NCI-H345 (cell line): ENCODE measurements around the gene BATF2.
"Not testable (repeated sequence)": the region's sequence is repeated elsewhere in the genome, so short reads cannot be mapped to it uniquely, and the experiment has no call there.

Source experiments
- DNase-seq: peaks from one replicate; lab custom pipeline; 2025; lab: John Stamatoyannopoulos, UW

Gene BATF2, protein sequence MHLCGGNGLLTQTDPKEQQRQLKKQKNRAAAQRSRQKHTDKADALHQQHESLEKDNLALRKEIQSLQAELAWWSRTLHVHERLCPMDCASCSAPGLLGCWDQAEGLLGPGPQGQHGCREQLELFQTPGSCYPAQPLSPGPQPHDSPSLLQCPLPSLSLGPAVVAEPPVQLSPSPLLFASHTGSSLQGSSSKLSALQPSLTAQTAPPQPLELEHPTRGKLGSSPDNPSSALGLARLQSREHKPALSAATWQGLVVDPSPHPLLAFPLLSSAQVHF

GRCh38 chr11:64996710-64997380, at the start of gene BATF2:
Gene BATF2, minus strand, starts transcription at chr11:64996971. Its CDS starts 57 bp downstream, at chr11:64996914.
- no peak for DNase-seq

- no peak for DNase-seq
These were observed 49.0 kb upstream of the BATF2 start for GRCh38 chr11:65045728-65046127.

DNA sequence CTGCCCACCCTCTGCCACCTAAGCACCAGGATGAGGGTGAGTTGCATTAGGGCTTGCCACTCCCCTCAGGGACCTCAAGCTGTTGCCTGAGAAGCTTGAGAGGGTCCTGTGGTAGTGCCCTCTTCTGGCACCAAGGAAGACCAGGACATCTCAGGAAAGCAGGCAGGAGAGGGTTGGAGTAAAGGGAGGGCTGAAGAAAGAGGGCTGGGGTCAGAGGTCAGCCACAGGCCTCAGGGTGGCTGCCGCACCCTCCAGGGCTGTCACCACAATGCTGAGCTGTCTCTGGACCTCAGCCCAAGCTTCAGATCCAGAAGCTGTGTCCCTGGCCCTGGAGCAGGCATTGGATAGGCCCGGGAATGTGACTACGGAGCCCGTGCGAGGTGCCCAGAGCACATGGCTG, 48.3 kb upstream of the BATF2 start:
- no peak for DNase-seq

GRCh38 chr11:65043881-65044501, 47.2 kb upstream of the BATF2 start:
- DNase-seq = no peak

GRCh38 chr11:65042891-65043290, 46.1 kb upstream of the BATF2 start:
- DNase-seq = no peak

DNA sequence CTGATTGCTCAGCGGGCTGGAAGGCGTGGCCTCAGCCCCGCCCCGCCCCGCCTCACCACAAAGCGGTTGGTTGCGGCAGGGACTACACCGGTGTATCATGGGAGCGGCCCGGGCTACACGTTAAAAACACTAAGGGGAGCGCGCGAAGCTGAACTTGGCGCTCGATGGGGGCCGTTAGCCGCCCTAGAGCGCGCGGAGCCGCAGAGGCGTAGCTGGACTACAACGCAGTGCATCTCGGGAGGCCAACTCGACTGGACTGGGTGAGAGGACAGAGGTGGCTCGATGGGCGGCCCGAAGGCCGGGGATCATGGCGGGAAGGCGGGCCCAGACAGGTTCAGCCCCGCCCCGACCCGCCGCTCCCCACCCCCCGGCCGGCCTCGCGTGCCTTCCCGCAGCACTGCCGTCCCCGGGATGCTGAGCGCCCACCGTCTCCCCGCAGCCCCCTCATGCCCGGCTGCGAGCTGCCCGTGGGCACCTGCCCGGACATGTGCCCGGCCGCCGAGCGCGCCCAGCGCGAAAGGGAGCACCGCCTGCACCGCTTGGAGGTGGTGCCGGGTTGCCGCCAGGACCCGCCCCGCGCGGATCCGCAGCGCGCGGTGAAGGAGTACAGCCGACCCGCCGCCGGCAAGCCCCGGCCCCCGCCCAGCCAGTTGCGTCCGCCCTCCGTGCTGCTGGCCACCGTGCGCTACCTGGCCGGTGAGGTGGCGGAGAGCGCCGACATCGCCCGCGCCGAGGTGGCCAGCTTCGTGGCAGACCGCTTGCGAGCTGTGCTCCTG, 44.3 kb upstream of the BATF2 start, which contains the start of gene SAC3D1:
TSS of gene SAC3D1 (plus strand) at position 364 of the 776 bp plus-strand sequence. CDS start at position 447, 83 bp downstream.
- peak; percentile 97 for DNase-seq

- DNase-seq = no peak
These were observed 43.7 kb upstream of the BATF2 start for GRCh38 chr11:65040520-65040846.

DNA sequence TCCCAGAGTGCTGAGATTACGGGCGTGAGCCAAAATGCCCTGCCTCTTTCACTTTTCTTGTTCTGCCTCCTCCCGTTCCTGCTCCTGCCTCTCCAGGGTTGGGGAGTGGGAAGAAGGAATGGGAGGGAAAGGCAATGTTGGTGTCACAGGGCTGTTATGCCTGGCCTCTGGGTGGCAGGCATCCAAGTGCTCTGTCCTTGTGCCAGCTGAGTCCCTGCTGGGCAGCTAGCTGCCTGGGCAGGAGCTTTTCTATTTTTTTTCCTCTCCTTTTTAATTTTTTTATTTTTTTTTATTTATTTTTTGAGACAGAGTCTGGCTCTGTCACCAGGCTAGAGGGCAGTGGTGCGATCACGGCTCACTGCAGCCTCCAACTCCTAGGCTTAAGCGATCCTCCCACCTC, 40.2 kb upstream of the BATF2 start:
- DNase-seq = no peak

DNA sequence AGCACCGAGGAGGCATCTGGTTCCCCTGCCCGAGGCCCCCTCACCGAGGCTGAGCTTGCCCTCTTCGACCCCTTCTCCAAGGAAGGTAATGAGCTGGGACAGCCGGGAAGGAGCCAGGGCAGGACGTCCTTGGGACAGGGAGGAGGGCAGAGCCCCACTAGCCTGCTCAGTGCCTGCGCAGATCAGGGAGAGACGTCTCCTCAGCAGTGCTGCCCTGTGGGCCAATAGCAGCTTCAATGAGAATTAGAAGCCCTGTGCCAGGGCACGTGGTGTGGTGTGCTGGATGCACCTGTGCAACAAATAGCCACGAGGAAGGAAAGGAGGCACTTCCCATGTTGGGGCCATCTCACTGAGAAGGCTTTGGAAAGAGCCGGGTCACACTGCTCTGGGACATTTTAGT, 38.8 kb upstream of the BATF2 start:
- no peak for DNase-seq

GRCh38 chr11:65034423-65034822, 37.7 kb upstream of the BATF2 start:
- no peak for DNase-seq

DNA sequence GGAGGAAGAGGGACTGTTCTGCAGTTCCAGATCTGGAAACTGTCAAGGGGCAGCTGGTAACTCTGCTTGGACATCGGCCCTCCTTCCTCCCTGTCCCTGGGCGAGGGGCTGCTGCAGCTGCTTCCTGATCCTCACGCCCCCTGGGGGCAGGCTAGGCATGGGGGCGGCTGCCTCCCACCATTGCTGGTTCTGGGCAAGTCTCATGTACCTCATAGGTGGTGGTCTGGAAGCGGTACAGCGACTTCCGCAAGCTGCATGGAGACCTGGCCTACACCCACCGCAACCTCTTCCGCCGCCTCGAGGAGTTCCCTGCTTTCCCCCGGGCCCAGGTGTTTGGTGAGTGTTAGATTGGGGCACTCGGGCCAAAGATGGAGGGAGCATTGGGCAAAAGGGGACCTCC, 35.4 kb upstream of the BATF2 start:
- DNase-seq = no peak

GRCh38 chr11:65027213-65028067, 30.7 kb upstream of the BATF2 start, which contains the start of gene SNX15:
Gene SNX15, plus strand, starts transcription at chr11:65027439. Its CDS starts 99 bp downstream, at chr11:65027538.
- DNase-seq = peak; percentile 96

DNA sequence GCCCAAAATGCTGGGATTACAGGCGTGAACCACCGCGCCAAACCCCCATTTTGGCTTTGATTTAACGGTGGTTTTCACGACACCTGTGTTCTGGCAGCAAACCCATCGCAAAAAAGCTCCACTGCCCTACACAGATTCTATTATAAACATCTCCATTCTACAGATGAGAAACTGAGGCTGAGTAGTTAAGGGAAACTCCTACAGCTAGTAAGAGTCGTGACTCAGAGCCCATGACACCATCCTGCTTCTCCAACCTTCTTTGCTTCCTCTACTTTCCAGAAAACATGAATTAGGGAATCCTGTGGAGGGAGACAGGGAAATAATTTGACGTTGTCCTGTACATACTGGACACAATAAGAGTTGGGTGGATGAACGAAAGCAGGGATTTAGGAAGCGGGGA, 30.0 kb upstream of the BATF2 start:
- DNase-seq = no peak

DNA sequence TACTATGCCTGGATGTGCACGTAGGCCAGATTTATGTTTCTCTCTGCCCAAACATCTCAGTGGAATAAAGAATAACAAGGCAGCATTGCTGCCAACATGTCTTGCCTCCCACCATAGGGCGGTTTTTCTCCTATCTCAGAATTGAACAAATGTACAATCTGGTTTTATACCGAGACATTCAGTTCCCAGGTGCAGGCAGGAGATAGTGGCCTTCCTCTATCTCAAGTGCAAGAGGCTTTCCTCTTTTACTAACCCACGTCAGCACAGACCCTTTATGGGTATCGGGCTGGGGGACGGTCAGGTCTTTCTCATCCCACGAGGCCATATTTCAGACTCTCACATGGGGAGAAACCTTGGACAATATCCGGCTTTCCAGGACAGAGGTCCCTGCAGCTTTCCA, 26.7 kb upstream of the BATF2 start:
- DNase-seq = not testable (repeated sequence)

DNA sequence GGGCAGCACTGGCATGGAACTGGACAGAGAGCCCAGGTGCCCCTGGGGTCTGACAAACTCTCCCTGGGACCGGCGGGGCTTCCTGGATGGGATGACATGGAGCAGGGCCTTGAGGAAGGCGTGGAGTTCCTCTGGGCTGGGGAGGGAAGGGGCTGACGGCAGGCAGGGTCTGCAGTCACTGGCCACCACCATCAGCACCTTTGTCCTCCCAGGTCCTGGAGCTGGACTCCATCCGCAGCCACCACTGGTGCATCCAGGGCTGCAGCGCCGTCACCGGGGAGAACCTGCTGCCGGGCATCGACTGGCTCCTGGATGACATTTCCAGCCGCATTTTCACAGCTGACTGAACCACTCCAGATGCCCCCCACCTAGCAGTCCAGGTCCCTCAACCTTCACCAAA, 24.7 kb upstream of the BATF2 start:
- no peak for DNase-seq

DNA sequence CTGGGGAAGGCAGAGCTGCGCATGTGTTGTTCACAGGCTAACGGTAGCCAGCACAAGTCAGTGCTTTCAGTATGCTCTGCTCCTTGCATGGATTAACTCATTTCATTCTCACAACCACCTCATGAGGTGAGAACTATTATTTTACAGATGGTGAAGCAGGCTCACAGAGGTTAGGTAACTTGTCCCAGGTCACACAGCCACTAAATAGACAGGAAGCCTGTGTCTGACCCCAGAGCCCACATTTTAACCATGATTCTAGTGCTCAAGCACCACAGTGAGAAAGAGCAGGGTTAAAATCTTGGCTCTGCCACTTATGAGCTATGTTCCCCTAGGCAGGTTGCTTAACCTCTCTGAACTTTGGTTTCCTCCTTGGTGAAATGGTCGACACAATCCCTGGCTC, 24.2 kb upstream of the BATF2 start:
- no peak for DNase-seq

- DNase-seq = no peak
These were observed 23.1 kb upstream of the BATF2 start for GRCh38 chr11:65019824-65020223.

- no peak for DNase-seq
These were observed 21.2 kb upstream of the BATF2 start for GRCh38 chr11:65017937-65018336.

DNA sequence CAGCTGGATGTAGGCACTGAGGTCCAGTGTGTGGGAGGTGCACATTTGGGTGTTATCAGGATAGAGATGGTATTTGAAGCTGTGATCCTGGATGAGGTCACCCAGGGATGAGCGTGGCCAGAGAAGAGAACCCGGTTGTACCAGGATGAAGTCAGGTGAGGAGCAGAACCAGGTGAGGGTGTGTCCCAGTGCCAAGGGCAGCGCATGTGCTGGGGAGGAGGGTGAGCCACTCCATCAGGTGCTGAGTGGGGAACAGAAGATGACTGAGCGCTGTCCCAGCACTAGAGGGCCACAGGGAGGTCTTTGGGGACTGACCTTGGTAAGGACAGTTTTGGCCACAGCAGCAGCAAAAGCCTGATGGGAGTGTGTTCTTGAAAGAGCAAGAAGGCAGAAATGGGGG, 19.9 kb upstream of the BATF2 start:
- DNase-seq = no peak

DNA sequence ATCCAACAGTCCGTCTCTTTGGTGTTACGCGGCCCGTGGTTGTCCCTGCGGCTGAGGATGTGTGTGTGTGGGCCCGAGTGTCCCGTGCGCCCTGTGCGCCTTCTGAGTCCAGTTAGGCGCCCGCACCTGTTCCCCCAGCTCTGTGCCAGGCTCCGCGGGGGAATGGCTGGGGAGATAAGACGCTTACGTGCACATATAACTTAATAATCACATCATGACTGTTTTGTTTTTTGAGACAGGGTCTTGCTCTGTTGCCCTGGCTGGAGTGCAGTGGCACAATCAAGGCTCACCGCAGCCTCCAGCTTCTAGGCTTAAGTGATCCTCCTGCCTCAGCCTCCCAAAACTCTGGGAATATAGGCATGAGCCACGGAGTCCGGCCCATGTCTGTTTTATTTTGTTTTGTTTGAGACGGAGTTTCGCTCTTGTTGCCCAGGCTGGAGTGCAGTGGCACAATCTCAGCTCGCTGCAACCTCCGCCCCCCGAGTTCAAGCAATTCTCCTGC, 18.0 kb upstream of the BATF2 start:
- no peak for DNase-seq
